Measurements from ENCODE around the gene ABCB11.

The ABCB11 gene

DNA sequence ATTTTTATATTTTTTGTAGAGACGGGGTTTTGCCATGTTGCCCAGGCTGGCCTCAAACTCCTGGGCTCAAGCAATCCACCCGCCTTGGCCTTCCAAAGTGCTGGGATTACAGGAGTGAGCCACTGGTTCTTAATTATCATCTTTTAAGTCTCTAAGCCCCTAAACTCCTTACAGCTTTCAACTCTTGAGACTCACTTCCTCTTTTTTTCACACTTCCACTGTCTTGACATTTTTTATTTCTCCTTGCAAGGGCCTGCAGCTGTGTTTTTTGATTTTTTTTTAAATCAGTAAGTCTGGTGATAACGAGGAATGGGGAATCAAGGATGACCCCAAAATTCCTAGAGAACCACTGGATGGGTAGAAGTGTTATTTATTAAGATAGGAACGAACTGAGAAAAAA, 8.6 kb upstream of the ABCB11 start:
- no peak overlapping the region for H2AFZ ChIP-seq (ENCODE audit: insufficient read depth, low read length, poor library complexity)

DNA sequence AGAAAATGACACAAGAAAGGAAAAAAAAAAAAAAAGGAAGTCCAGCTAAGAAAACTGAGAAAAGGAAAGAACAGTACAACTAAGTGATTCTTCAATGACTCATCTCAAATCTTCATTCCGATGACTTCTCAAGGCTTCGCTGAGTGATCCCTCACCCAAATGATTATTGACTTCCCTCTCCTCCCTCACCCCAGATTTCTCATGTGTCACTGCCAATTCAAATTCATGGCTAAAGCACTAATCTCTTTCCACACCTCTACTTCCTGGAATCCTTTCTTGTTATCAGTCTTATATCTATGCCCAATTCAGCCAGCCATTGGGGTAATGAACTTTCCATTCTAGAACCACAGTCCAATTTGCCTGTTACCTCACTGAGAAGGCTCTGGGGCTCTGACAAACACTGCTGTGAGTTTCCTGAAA, 7.2 kb upstream of the ABCB11 start:
- no peak overlapping the region for H2BK120ac ChIP-seq (ENCODE audit: insufficient read depth, low read length, poor library complexity)
- no peak overlapping the region for H2BK5ac ChIP-seq (ENCODE audit: low read depth, low read length, poor library complexity)
- H3K27me3 ChIP-seq (ENCODE audit: insufficient read depth, low read length): no peaks in the 10 kb centered on the region
- H3K4ac ChIP-seq (ENCODE audit: low read depth, low read length): no peak overlapping the region
- H2BK12ac ChIP-seq (ENCODE audit: low read length): no peak overlapping the region
- no peaks in the 10 kb centered on the region for H3K4me1 ChIP-seq (ENCODE audit: control insufficient read depth in 1 of 2, insufficient read depth in 2 of 2, low read length in 2 of 2)
- H4K12ac ChIP-seq (ENCODE audit: low read depth, low read length): no peak overlapping the region
- no peaks in the 10 kb centered on the region for H3K9me3 ChIP-seq (ENCODE audit: insufficient read depth, low read depth, low read length)
- no CpG with 5 or more reads among the region's 2 CpGs for WGBS (ENCODE audit: extremely low coverage, insufficient coverage, insufficient read length)
- no peak overlapping the region for H3K23ac ChIP-seq (ENCODE audit: low read length)
- no peak overlapping the region for H3K4me2 ChIP-seq (ENCODE audit: low read length)
- H3K4me3 ChIP-seq (ENCODE audit: low read depth, low read length): no peak overlapping the region
- H3K79me1 ChIP-seq (ENCODE audit: low read length): peaks cover 2% of the 10 kb centered on the region
- no peak overlapping the region for H2AK5ac ChIP-seq (ENCODE audit: low read length)
- no peaks in the 10 kb centered on the region for H3K36me3 ChIP-seq (ENCODE audit: control insufficient read depth in 1 of 2, insufficient read depth in 2 of 2, low read length in 2 of 2)
- H3K18ac ChIP-seq (ENCODE audit: low read length): no peak overlapping the region
- no peaks in the 10 kb centered on the region for H3K79me2 ChIP-seq (ENCODE audit: control insufficient read depth, insufficient read depth, low read length, poor library complexity)
- no peak overlapping the region for H4K8ac ChIP-seq (ENCODE audit: low read depth, low read length)
- no peak overlapping the region for H3K9ac ChIP-seq (ENCODE audit: low read length)
- DNase-seq: peak in 1 of 2 donors; percentile 47
- no peak overlapping the region for H3K27ac ChIP-seq (ENCODE audit: low read depth, low read length)
- H4K91ac ChIP-seq (ENCODE audit: low read depth, low read length): no peak overlapping the region
- no peak overlapping the region for H3K14ac ChIP-seq (ENCODE audit: low read length)
- no peak overlapping the region for H2AFZ ChIP-seq (ENCODE audit: insufficient read depth, low read length, poor library complexity)

More for the DNA sequence above, 8.6 kb upstream of the ABCB11 start:
- no peaks in the 10 kb centered on the region for H3K36me3 ChIP-seq (ENCODE audit: control insufficient read depth in 1 of 2, insufficient read depth in 2 of 2, low read length in 2 of 2)
- no peaks in the 10 kb centered on the region for H3K79me2 ChIP-seq (ENCODE audit: control insufficient read depth, insufficient read depth, low read length, poor library complexity)
- H3K4ac ChIP-seq (ENCODE audit: low read depth, low read length): no peak overlapping the region
- no peaks in the 10 kb centered on the region for H3K4me1 ChIP-seq (ENCODE audit: control insufficient read depth in 1 of 2, insufficient read depth in 2 of 2, low read length in 2 of 2)
- peaks cover 2% of the 10 kb centered on the region for H3K79me1 ChIP-seq (ENCODE audit: low read length)
- WGBS (ENCODE audit: extremely low coverage, insufficient coverage, insufficient read length): no CpG with 5 or more reads among the region's 4 CpGs
- no peak overlapping the region for H2BK120ac ChIP-seq (ENCODE audit: insufficient read depth, low read length, poor library complexity)
- H3K4me2 ChIP-seq (ENCODE audit: low read length): no peak overlapping the region
- no peak overlapping the region for H3K4me3 ChIP-seq (ENCODE audit: low read depth, low read length)
- no peak overlapping the region for H4K12ac ChIP-seq (ENCODE audit: low read depth, low read length)
- no peak overlapping the region for H2BK5ac ChIP-seq (ENCODE audit: low read depth, low read length, poor library complexity)
- DNase-seq: no peak
- no peak overlapping the region for H4K8ac ChIP-seq (ENCODE audit: low read depth, low read length)
- H4K91ac ChIP-seq (ENCODE audit: low read depth, low read length): no peak overlapping the region
- H3K27ac ChIP-seq (ENCODE audit: low read depth, low read length): no peak overlapping the region
- no peak overlapping the region for H2AK5ac ChIP-seq (ENCODE audit: low read length)
- no peak overlapping the region for H3K18ac ChIP-seq (ENCODE audit: low read length)
- no peaks in the 10 kb centered on the region for H3K27me3 ChIP-seq (ENCODE audit: insufficient read depth, low read length)
- no peak overlapping the region for H3K23ac ChIP-seq (ENCODE audit: low read length)
- peaks cover 3% of the 10 kb centered on the region for H3K9me3 ChIP-seq (ENCODE audit: insufficient read depth, low read depth, low read length)
- no peak overlapping the region for H3K9ac ChIP-seq (ENCODE audit: low read length)
- H2BK12ac ChIP-seq (ENCODE audit: low read length): no peak overlapping the region
- no peak overlapping the region for H3K14ac ChIP-seq (ENCODE audit: low read length)

DNA sequence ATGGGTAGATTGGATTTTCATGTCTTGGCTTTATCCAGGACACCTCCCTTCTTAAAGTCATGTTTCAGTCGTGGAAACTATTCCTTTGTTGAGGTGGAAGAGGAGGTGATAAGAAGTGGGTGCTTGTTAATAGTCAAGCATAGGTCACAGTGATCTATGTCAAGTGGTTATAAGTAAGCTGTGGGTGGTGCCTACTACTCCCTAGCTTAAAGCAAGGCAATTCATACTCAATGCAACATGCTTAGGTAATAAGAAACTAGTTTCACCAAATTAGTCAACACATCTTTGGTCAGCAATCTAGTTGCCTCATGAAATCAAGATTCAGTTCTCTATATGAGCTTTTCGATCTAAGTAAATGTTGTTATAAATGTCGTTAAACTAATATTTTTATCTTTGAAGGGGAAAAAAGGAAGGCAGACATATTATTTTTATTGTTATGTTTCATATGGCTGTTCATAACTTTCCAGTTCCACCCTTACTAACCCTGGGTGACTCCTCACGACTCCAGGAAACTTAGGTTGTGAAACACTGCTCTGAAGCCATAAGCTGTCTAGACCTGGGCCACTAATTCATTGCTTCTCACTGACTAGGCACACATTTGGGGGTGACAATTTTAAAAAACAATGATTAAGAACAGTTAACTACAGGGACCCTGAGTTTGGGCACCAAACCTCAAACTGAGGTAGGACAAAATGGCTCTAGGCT, 5.8 kb upstream of the ABCB11 start:
- no peak overlapping the region for H3K23ac ChIP-seq (ENCODE audit: low read length)
- no CpG with 5 or more reads among the region's 4 CpGs for WGBS (ENCODE audit: extremely low coverage, insufficient coverage, insufficient read length)
- H3K9me3 ChIP-seq (ENCODE audit: insufficient read depth, low read depth, low read length): no peaks in the 10 kb centered on the region
- no peak overlapping the region for H2BK12ac ChIP-seq (ENCODE audit: low read length)
- H3K4me2 ChIP-seq (ENCODE audit: low read length): no peak overlapping the region
- H3K14ac ChIP-seq (ENCODE audit: low read length): no peak overlapping the region
- no peaks in the 10 kb centered on the region for H3K79me2 ChIP-seq (ENCODE audit: control insufficient read depth, insufficient read depth, low read length, poor library complexity)
- H3K4ac ChIP-seq (ENCODE audit: low read depth, low read length): no peak overlapping the region
- H4K8ac ChIP-seq (ENCODE audit: low read depth, low read length): no peak overlapping the region
- H2AFZ ChIP-seq (ENCODE audit: insufficient read depth, low read length, poor library complexity): no peak overlapping the region
- H3K9ac ChIP-seq (ENCODE audit: low read length): no peak overlapping the region
- no peak overlapping the region for H3K18ac ChIP-seq (ENCODE audit: low read length)
- H3K4me1 ChIP-seq (ENCODE audit: control insufficient read depth in 1 of 2, insufficient read depth in 2 of 2, low read length in 2 of 2): no peaks in the 10 kb centered on the region
- H3K4me3 ChIP-seq (ENCODE audit: low read depth, low read length): no peak overlapping the region
- no peak overlapping the region for H2AK5ac ChIP-seq (ENCODE audit: low read length)
- no peak overlapping the region for H4K12ac ChIP-seq (ENCODE audit: low read depth, low read length)
- peak; percentile 9 to 10 for DNase-seq
- H3K79me1 ChIP-seq (ENCODE audit: low read length): peaks cover 2% of the 10 kb centered on the region
- no peak overlapping the region for H4K91ac ChIP-seq (ENCODE audit: low read depth, low read length)
- H2BK5ac ChIP-seq (ENCODE audit: low read depth, low read length, poor library complexity): no peak overlapping the region
- H3K27me3 ChIP-seq (ENCODE audit: insufficient read depth, low read length): no peaks in the 10 kb centered on the region
- no peaks in the 10 kb centered on the region for H3K36me3 ChIP-seq (ENCODE audit: control insufficient read depth in 1 of 2, insufficient read depth in 2 of 2, low read length in 2 of 2)
- no peak overlapping the region for H3K27ac ChIP-seq (ENCODE audit: low read depth, low read length)
- H2BK120ac ChIP-seq (ENCODE audit: insufficient read depth, low read length, poor library complexity): no peak overlapping the region

DNA sequence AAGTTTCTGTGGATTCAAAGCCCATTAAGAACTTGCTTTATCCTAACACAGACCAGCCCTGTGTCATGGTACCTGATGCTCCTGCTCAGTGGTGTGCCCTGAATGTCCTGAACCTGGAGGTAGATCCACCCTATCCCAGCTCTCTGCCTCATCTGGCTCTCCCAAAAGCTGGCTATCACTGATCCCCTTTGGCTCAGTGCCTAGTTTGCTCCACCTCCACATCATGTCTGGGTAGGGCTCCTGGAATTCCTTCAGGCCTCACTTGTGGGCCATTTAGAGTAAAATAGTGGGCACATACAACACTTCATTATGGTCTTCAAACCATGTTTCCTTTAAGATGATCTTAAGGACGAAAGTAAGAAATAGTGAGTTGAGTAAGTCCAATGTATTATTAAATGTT, 4.8 kb upstream of the ABCB11 start:
- DNase-seq: no peak
- no peak overlapping the region for H4K91ac ChIP-seq (ENCODE audit: low read depth, low read length)
- no peak overlapping the region for H3K23ac ChIP-seq (ENCODE audit: low read length)
- no peak overlapping the region for H2BK12ac ChIP-seq (ENCODE audit: low read length)
- H3K79me2 ChIP-seq (ENCODE audit: control insufficient read depth, insufficient read depth, low read length, poor library complexity): no peaks in the 10 kb centered on the region
- H3K79me1 ChIP-seq (ENCODE audit: low read length): peaks cover 2% of the 10 kb centered on the region
- no peaks in the 10 kb centered on the region for H3K9me3 ChIP-seq (ENCODE audit: insufficient read depth, low read depth, low read length)
- no peak overlapping the region for H2AFZ ChIP-seq (ENCODE audit: insufficient read depth, low read length, poor library complexity)
- H3K27ac ChIP-seq (ENCODE audit: low read depth, low read length): no peak overlapping the region
- H3K4me1 ChIP-seq (ENCODE audit: control insufficient read depth in 1 of 2, insufficient read depth in 2 of 2, low read length in 2 of 2): peaks cover 0 to 1% of the 10 kb centered on the region in 2 experiments
- H4K12ac ChIP-seq (ENCODE audit: low read depth, low read length): no peak overlapping the region
- H3K14ac ChIP-seq (ENCODE audit: low read length): no peak overlapping the region
- H2BK5ac ChIP-seq (ENCODE audit: low read depth, low read length, poor library complexity): no peak overlapping the region
- no peak overlapping the region for H4K8ac ChIP-seq (ENCODE audit: low read depth, low read length)
- H2AK5ac ChIP-seq (ENCODE audit: low read length): no peak overlapping the region
- no peaks in the 10 kb centered on the region for H3K27me3 ChIP-seq (ENCODE audit: insufficient read depth, low read length)
- H3K4ac ChIP-seq (ENCODE audit: low read depth, low read length): no peak overlapping the region
- H3K9ac ChIP-seq (ENCODE audit: low read length): no peak overlapping the region
- H2BK120ac ChIP-seq (ENCODE audit: insufficient read depth, low read length, poor library complexity): no peak overlapping the region
- H3K4me2 ChIP-seq (ENCODE audit: low read length): no peak overlapping the region
- no peak overlapping the region for H3K4me3 ChIP-seq (ENCODE audit: low read depth, low read length)
- H3K36me3 ChIP-seq (ENCODE audit: control insufficient read depth in 1 of 2, insufficient read depth in 2 of 2, low read length in 2 of 2): no peaks in the 10 kb centered on the region
- no peak overlapping the region for H3K18ac ChIP-seq (ENCODE audit: low read length)
- WGBS (ENCODE audit: extremely low coverage, insufficient coverage, insufficient read length): no CpG with 5 or more reads among the region's 1 CpG
